TTC549 (cell line): Measurements from ENCODE around the gene MPP4.

ENCODE experiments used
- FAIRE-seq: peaks from 2 replicates; lab custom pipeline; 2012; peaks lifted over from hg19 to GRCh38; lab: Jason Lieb, UNC

The MPP4 gene

DNA sequence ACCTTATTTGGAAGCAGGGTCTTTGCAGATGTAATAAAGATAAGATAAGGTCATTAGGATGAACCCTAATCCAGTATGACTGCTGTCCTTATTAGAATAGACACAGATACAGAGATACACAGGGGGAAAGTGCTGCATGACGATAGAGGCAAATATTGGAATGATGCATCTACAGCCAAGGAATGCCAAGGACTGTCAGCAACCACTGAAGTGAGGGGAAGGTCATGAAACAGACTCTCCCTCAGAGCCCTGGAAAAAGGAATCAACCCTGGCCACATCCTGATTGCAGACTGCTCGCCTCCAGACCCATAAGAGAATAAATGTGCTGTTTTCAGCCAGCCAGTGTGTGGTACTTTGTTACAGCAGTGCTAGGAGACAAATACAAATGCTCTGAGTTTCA lies 69.9 kb downstream of the MPP4 start:
- FAIRE-seq, result no peak

DNA sequence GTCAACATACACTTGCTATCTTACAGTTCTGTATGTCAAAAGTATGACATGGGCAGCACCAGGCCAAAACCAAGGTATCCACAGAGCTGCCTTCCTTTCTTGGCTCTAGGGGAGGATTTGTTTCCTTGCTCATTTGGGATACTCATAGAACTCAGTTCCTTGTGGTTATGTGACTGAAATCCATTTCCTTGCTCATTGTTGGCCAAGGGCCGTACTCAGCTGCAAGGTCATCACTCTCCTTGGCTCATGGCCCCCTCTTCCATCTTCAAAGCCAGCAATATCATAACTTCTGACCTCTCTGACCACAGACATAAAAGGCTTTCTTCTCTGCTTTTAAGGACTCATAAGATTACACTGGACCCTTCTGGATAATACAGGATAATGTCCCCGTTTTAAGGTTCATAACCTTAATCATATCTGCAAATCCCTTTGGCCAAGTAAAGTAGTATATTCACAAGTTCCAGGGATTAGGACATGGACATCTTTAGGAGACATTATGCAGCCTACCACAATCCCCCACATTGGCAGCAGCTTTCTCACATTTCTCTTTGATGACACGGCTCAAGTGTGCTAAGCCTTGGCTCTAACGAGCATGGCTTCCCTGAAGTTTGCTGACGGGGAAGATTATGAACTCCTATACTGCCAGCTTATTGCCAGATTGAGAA lies 76.0 kb downstream of the MPP4 start:
- FAIRE-seq, result no peak

DNA sequence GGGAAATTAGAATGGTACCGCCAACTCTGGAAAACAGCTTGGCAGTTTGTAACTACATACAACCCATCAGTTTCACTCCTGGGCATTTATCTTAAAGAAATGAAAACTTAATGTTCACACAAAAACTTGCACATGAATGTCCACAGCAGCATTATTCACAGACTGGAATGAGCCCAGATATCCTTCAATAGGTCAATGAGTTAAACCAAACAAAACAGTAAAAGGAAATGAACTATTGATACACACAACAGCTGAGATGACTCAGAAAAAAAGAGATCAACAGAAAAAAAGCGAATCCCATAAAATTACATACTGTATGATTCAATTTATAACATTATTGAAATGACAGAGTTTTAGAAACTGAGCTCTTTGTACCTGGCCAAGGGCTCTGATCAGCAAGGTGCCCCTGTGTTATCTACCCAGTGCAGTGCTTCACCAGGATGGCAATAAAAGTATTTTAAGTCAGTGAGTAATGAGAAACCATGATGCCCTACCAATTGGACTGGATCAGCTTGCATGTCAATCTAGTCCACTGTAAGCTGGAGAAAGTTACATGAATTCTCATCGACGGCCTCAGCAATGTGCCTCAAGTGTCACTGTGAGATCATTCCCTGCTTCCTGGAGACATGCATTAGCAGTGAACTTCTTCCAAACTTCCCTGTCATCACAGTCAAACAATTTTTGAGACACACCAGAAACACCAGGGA lies 77.0 kb downstream of the MPP4 start:
- FAIRE-seq, result no peak

DNA sequence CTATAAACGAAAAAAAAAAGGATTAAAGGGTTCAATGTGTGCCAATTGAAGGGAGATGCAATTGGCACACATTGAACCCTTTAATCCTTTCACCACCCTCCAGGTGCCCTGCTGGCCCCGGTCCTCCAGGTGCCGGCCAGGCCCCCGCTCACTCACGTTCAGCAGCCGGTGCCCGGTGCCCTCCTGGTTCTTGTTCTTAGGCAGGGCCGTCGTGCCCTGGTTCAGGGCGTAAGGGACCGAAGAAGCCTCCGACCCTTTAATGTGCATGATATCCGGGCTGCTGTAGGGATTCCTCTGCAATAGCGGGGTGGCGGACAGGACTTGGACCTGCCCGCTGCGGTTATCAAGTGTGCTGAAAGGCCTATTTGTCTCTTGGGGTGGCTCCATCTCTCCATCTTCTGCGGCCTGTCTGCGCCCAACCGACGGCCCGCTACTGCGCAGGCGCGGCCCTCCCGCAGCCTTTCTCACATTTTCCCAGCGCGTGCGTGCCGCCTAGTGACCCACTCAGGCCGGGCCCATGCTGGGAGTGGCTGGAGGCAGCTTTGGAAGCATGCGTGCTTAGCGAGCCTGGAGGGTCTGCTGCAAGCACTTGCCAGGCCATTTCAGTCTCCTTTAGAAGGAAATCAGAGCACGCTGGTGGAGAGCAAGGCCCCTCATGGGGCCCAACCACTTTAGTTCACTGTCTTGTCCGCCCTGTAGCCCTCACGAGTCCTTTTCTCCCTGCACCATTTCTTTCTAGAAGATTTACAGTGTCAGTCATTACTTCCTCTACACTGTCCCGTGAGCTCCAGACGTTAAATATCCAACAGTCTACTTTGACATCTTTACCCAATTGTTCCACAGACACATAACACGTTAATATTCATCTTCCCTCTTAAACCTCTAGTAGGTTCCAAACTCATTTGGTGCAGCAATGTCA lies 79.4 kb downstream of the MPP4 start:
- FAIRE-seq, result no peak

DNA sequence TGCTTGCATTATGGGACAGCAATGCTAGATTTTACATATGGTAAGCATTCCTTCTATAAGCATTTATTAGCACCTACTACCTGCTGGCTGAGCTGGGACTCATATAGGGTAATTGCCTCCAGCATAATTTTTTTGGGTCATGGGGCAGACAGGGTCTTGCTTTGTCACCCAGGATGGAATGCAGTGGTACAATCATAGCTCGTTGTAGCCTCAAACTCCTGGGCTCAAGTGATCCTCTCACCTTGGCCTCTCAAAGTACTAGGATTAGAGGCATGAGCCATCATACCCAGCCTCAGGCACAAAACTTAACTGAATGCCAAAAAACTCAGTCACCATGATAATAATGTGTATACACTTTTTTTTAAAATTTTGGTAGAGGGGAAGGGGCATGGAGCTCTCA lies 90.4 kb downstream of the MPP4 start:
- no peak for FAIRE-seq

DNA sequence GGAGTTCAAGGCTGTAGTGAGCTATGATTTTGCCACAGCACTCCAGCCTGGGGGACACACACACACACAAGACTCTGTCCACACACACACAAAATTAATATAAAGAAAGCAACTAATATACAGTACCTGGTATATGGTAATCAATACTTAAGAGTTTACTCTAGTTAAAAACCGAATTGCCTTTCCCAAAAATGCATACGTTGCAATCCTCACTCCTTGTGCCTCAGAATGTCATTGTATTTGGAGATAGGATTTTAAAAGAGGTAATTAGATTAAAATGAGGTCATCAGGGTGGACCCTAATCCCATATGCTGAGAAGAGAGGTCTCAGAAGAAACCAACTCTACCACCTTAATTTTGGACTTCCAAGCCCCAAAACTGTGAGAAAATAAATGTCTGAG lies 90.9 kb downstream of the MPP4 start:
- no peak for FAIRE-seq

DNA sequence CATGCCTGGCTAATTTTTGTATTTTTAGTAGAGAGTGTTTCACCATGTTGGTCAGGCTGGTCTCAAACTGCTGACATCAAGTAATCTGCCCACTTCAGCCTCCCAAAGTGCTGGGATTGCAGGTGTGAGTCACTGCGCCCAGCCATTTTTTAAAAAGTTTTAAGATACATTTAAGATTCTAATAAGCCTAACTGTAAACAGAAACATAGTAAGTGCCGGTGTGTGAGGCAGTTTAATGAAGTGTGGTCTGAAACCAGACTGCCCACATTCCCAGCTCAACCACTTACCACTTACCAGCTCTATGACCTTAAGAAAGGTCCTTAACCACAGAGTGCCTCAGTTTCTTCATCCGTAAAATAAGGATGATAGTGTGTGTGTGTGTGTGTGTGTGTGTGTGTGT lies 97.5 kb downstream of the MPP4 start:
- FAIRE-seq, result no peak

DNA sequence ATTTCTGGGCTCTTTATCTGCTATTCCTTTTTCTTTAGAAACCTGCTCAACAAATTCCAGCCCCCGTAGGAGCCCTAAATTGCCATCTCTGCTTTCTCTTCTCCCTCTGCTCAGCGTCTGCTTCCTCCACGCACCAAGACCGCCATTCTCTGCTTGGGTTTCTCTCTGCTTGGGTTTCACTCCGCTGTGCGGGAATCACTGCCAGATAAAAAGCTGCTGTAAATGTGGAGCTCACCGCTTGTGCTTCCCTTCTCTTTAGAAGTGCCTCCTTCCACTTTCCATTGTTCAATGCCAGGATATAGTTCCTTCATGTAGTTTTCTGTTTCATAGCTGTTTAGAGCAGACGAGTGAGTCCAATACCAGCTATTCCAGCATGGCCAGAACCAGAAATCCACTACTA lies 101.0 kb downstream of the MPP4 start:
- FAIRE-seq, result no peak
